ENCODE data around the gene RAC2. TPM values are rescaled to one million over a fixed set of nuclear protein-coding genes. Genes with fewer than 3 reads are reported as not detected.

Gene RAC2
- total RNA-seq, 1 donor from 2014 or later, result not detected

DNA sequence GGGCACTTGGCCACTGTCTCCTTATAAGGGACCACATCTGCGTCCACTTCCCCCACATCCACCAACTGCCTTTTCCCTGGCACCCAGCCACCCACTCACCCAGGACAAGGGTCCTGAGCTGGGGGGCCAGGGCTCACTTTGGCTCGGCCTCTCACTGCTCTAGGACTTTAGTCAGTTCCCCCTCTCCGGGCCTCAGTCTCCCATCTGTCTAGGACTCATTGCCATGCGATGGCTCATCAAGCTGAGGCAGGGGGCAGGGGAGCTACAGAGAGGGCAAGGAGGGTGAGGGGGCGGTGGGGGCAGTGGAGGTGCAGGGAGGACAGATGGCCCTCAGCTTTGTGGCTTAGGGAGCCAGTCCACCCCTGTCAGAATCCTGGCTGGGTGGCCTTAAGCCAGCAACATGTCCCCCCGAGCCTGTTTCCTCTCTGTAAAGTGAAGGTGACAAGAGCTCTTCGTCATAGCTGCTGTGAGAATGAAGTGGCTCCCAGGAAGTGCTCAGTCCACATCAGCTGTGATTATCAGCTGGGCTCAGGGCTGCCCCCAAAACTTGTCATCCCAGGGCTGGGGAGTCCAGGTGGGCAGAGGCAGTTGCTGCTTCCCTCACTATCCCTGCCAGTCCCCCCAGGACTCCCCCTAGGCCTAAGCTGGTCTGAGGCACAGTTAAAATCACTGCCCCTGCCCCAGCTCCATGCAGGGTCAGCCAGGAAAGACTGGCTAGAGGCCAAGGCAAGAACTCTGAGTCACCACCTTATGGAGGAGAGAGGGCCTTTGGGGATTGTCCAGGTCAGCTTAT is 14.9 kb downstream of the RAC2 start:
- H3K27ac Mint-ChIP-seq (ENCODE audit: unreplicated experiment), result no peak overlapping the region
- H3K4me3 Mint-ChIP-seq (ENCODE audit: unreplicated experiment), result no peak overlapping the region

GRCh38 chr22:37228106-37229011 is 15.7 kb downstream of the RAC2 start:
- Mint-ChIP-seq H3K27me3 (ENCODE audit: unreplicated experiment) (peaks cover 16% of the 10 kb centered on the region), H3K36me3 (ENCODE audit: unreplicated experiment) (no peaks in the 10 kb centered on the region), H3K4me1 (ENCODE audit: low read depth, unreplicated experiment) (peaks cover 3% of the 10 kb centered on the region), H3K27ac (ENCODE audit: unreplicated experiment) (no peak overlapping the region), H3K4me3 (ENCODE audit: unreplicated experiment) (no peak overlapping the region), H3K9me3 (ENCODE audit: unreplicated experiment) (peaks cover 9% of the 10 kb centered on the region)
- DNase-seq, result no peak
- TF ChIP-seq, protein P1, sequence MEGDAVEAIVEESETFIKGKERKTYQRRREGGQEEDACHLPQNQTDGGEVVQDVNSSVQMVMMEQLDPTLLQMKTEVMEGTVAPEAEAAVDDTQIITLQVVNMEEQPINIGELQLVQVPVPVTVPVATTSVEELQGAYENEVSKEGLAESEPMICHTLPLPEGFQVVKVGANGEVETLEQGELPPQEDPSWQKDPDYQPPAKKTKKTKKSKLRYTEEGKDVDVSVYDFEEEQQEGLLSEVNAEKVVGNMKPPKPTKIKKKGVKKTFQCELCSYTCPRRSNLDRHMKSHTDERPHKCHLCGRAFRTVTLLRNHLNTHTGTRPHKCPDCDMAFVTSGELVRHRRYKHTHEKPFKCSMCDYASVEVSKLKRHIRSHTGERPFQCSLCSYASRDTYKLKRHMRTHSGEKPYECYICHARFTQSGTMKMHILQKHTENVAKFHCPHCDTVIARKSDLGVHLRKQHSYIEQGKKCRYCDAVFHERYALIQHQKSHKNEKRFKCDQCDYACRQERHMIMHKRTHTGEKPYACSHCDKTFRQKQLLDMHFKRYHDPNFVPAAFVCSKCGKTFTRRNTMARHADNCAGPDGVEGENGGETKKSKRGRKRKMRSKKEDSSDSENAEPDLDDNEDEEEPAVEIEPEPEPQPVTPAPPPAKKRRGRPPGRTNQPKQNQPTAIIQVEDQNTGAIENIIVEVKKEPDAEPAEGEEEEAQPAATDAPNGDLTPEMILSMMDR (IDR thresholded peaks at IDR 0.05; ENCODE audit: partially characterized antibody, unreplicated experiment), result no peak

More for the DNA sequence above, 14.9 kb downstream of the RAC2 start:
- peaks cover 20% of the 10 kb centered on the region for H3K27me3 Mint-ChIP-seq (ENCODE audit: unreplicated experiment)
- H3K36me3 Mint-ChIP-seq (ENCODE audit: unreplicated experiment), result no peaks in the 10 kb centered on the region
- DNase-seq, result no peak
- TF ChIP-seq, protein P1 (IDR thresholded peaks at IDR 0.05; ENCODE audit: partially characterized antibody, unreplicated experiment), result no peak
- H3K4me1 Mint-ChIP-seq (ENCODE audit: low read depth, unreplicated experiment), result peaks cover 3% of the 10 kb centered on the region
- H3K9me3 Mint-ChIP-seq (ENCODE audit: unreplicated experiment), result peaks cover 13% of the 10 kb centered on the region

DNA sequence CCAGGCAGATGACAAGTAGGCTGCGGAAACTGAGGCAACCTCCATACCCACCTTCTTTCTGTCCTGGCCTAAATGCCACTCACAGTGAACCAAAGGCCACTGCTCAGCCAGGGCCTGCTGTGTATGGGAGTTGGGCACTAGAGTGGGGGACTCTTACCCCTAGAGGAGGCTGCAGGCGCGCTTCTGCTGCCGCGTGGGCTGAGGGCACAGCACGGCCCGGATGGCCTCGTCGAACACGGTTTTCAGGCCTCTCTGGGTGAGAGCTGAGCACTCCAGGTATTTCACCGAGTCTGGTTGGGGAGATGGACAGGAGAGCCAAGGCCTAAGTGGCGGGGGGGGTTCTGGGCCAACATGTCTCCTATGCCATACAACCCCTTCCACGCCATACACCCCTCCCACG is 17.6 kb downstream of the RAC2 start:
- H3K27ac Mint-ChIP-seq (ENCODE audit: unreplicated experiment), result no peak overlapping the region
- DNase-seq, result no peak
- TF ChIP-seq, protein P1 (IDR thresholded peaks at IDR 0.05; ENCODE audit: partially characterized antibody, unreplicated experiment), result no peak
- peaks cover 13% of the 10 kb centered on the region for H3K27me3 Mint-ChIP-seq (ENCODE audit: unreplicated experiment)
- H3K4me1 Mint-ChIP-seq (ENCODE audit: low read depth, unreplicated experiment), result peaks cover 3% of the 10 kb centered on the region
- H3K9me3 Mint-ChIP-seq (ENCODE audit: unreplicated experiment), result peaks cover 11% of the 10 kb centered on the region
- H3K36me3 Mint-ChIP-seq (ENCODE audit: unreplicated experiment), result no peaks in the 10 kb centered on the region
- H3K4me3 Mint-ChIP-seq (ENCODE audit: unreplicated experiment), result no peak overlapping the region

- H3K27ac Mint-ChIP-seq (ENCODE audit: unreplicated experiment), result no peak overlapping the region
These were observed 18.0 kb downstream of the RAC2 start for GRCh38 chr22:37226087-37226486.

More at GRCh38 chr22:37226087-37226486, 18.0 kb downstream of the RAC2 start:
- peaks cover 3% of the 10 kb centered on the region for H3K4me1 Mint-ChIP-seq (ENCODE audit: low read depth, unreplicated experiment)
- DNase-seq, result no peak
- peaks cover 11% of the 10 kb centered on the region for H3K9me3 Mint-ChIP-seq (ENCODE audit: unreplicated experiment)
- H3K27me3 Mint-ChIP-seq (ENCODE audit: unreplicated experiment), result peaks cover 11% of the 10 kb centered on the region
- H3K4me3 Mint-ChIP-seq (ENCODE audit: unreplicated experiment), result no peak overlapping the region
- H3K36me3 Mint-ChIP-seq (ENCODE audit: unreplicated experiment), result no peaks in the 10 kb centered on the region
- TF ChIP-seq, protein P1 (IDR thresholded peaks at IDR 0.05; ENCODE audit: partially characterized antibody, unreplicated experiment), result no peak
